Suprapubic skin (tissue), 4 donors: ENCODE data around the gene LAMTOR5. TPM values are rescaled to one million over a fixed set of nuclear protein-coding genes. Genes with fewer than 3 reads are reported as not detected.

Experiments
- DNase-seq, 2 donors: peaks; one replicate each; pipeline ENCODE4 v3.0.0-alpha.2; 2019; ENCODE audit warnings: low spot score in 2 of 2
- H3K27ac ChIP-seq: fragments of 200-600 bp; sonication (generic); one replicate; pipeline ENCODE4 v1.5.1; 2019
- H3K27me3 ChIP-seq: fragments of 200-600 bp; sonication (generic); one replicate; pipeline ENCODE4 v1.5.1; 2019
- H3K36me3 ChIP-seq: fragments of 200-600 bp; sonication (generic); one replicate; pipeline ENCODE4 v1.5.1; 2019
- H3K4me1 ChIP-seq: fragments of 200-600 bp; sonication (generic); one replicate; pipeline ENCODE4 v1.5.1; 2019
- H3K4me3 ChIP-seq: fragments of 200-600 bp; sonication (generic); one replicate; pipeline ENCODE4 v1.5.1; 2019; ENCODE audit warnings: mild to moderate bottlenecking
- H3K9me3 ChIP-seq: fragments of 200-600 bp; sonication (generic); one replicate; pipeline ENCODE4 v1.5.1; 2019
- CTCF ChIP-seq, 2 donors: fragments of 200-600 bp in 1 of 2; fragments of 450-650 bp in 1 of 2; sonication (generic) in 1 of 2; IDR thresholded peaks; one replicate each; pipeline ENCODE4 v1.5.1; 2016 to 2019; ENCODE audit warnings: antibody characterized with exemption in 2 of 2, mild to moderate bottlenecking in 1 of 2, moderate library complexity in 1 of 2
- EP300 ChIP-seq: sonication (generic); formaldehyde crosslinking; IDR thresholded peaks from one replicate; pipeline ENCODE4 v1.6.1; 2017; ENCODE audit warnings: antibody characterized with exemption
- POLR2A ChIP-seq, 2 donors: fragments of 450-650 bp; IDR thresholded peaks; one replicate each; pipeline ENCODE4 v1.6.1; 2017; ENCODE audit warnings: antibody characterized with exemption in 2 of 2, mild to moderate bottlenecking in 2 of 2, moderate library complexity in 2 of 2
- POLR2AphosphoS5 ChIP-seq, 3 donors: sonication (generic); formaldehyde crosslinking; IDR thresholded peaks; one replicate each; pipeline ENCODE4 v1.6.1; 2017; ENCODE audit warnings: antibody characterized with exemption in 3 of 3
- WGBS: methylation state at CpG from one replicate; pipeline ENCODE4 v1.1.5; 2018; 5-methylcytosine and 5-hydroxymethylcytosine counted together
- total RNA-seq, 4 donors: library from RNA; depleted of rRNA; stranded (reverse); fragments of >200 nt; gene quantifications; one replicate each; pipeline ENCODE4 v1.1.0, GENCODE V29; 2016

The LAMTOR5 gene
- total RNA-seq, 4 donors from 2014 or later = 53.7 to 81.2 (median 63.3) TPM

- no peaks in the 10 kb centered on the region for H3K9me3 ChIP-seq
- no peak overlapping the region for H3K27ac ChIP-seq
- no peak overlapping the region for H3K4me3 ChIP-seq
- no peak for DNase-seq
- WGBS = 100% methylated on average over 1 of the region's 1 CpG
- H3K4me1 ChIP-seq = peaks cover 5% of the 10 kb centered on the region
- no peaks in the 10 kb centered on the region for H3K36me3 ChIP-seq
- TF ChIP-seq CTCF (IDR thresholded peaks at IDR 0.05) = no peak
- TF ChIP-seq POLR2A (IDR thresholded peaks at IDR 0.05) = no peak
- TF ChIP-seq EP300 = no peak
- TF ChIP-seq POLR2AphosphoS5 (IDR thresholded peaks at IDR 0.05) = no peak
- H3K27me3 ChIP-seq = no peaks in the 10 kb centered on the region
Measured at GRCh38 chr1:110387048-110387754, 20.3 kb downstream of the LAMTOR5 start.

GRCh38 chr1:110385369-110385768, 22.1 kb downstream of the LAMTOR5 start:
- 97% methylated on average over 1 of the region's 1 CpG for WGBS
- H3K4me1 ChIP-seq = no peaks in the 10 kb centered on the region
- no peaks in the 10 kb centered on the region for H3K36me3 ChIP-seq
- no peak overlapping the region for H3K27ac ChIP-seq
- TF ChIP-seq CTCF (IDR thresholded peaks at IDR 0.05) (no peak), EP300 (no peak), POLR2AphosphoS5 (IDR thresholded peaks at IDR 0.05) (no peak), POLR2A (IDR thresholded peaks at IDR 0.05) (no peak)
- no peak overlapping the region for H3K4me3 ChIP-seq
- H3K27me3 ChIP-seq = no peaks in the 10 kb centered on the region
- no peaks in the 10 kb centered on the region for H3K9me3 ChIP-seq
- DNase-seq = no peak

GRCh38 chr1:110384581-110385321, 22.7 kb downstream of the LAMTOR5 start:
- 92% methylated on average over 19 of the region's 19 CpGs for WGBS
- Histone ChIP-seq H3K36me3 (no peaks in the 10 kb centered on the region), H3K4me3 (no peak overlapping the region), H3K9me3 (no peaks in the 10 kb centered on the region), H3K27me3 (no peaks in the 10 kb centered on the region), H3K27ac (no peak overlapping the region), H3K4me1 (no peaks in the 10 kb centered on the region)
- DNase-seq = no peak
- no peak for TF ChIP-seq POLR2A (IDR thresholded peaks at IDR 0.05)
- no peak for TF ChIP-seq POLR2AphosphoS5 (IDR thresholded peaks at IDR 0.05)

GRCh38 chr1:110383251-110383990, 24.1 kb downstream of the LAMTOR5 start:
- Histone ChIP-seq H3K27ac (no peak overlapping the region), H3K4me1 (no peaks in the 10 kb centered on the region), H3K27me3 (no peaks in the 10 kb centered on the region), H3K9me3 (no peaks in the 10 kb centered on the region), H3K4me3 (no peak overlapping the region), H3K36me3 (peaks cover 5% of the 10 kb centered on the region)
- TF ChIP-seq POLR2A (IDR thresholded peaks at IDR 0.05) = no peak
- TF ChIP-seq CTCF (IDR thresholded peaks at IDR 0.05) = no peak
- TF ChIP-seq POLR2AphosphoS5 (IDR thresholded peaks at IDR 0.05) = no peak
- TF ChIP-seq EP300 = no peak
- WGBS = 46% methylated on average over 5 of the region's 5 CpGs
- no peak for DNase-seq

- Histone ChIP-seq H3K4me3 (no peak overlapping the region), H3K9me3 (no peaks in the 10 kb centered on the region), H3K27me3 (no peaks in the 10 kb centered on the region), H3K4me1 (no peaks in the 10 kb centered on the region), H3K36me3 (peaks cover 21% of the 10 kb centered on the region), H3K27ac (no peak overlapping the region)
- DNase-seq = no peak
- TF ChIP-seq POLR2AphosphoS5 (IDR thresholded peaks at IDR 0.05) (no peak), POLR2A (IDR thresholded peaks at IDR 0.05) (no peak), EP300 (no peak), CTCF (IDR thresholded peaks at IDR 0.05) (no peak)
- WGBS = 86% methylated on average over 10 of the region's 10 CpGs
Measured at GRCh38 chr1:110380672-110381283, 26.7 kb downstream of the LAMTOR5 start.
